Measurements from ENCODE around the gene SETD7.

- no peak for TF ChIP-seq CTCF (IDR thresholded peaks at IDR 0.05; ENCODE audit: low read depth, low read length, poor library complexity, severe bottlenecking)
- TF ChIP-seq EZH2phosphoT487 (IDR thresholded peaks at IDR 0.05; ENCODE audit: borderline replicate concordance, low read length): no peak
Observed at GRCh38 chr4:139568206-139568955, 12.4 kb upstream of the SETD7 start.
